SK-N-SH (cell line): ENCODE data around the gene LAX1. TPM values are rescaled to one million over a fixed set of nuclear protein-coding genes. Genes with fewer than 3 reads are reported as not detected.

ENCODE experiments used
- CTCF ChIA-PET: fragments of 300-600, 350-600 bp; formaldehyde crosslinking; extraction: SDS; loops from one replicate; lab custom pipeline; 2021; lab: Yijun Ruan, JAX
- POLR2A ChIA-PET: fragments of 350-600 bp; sonication (Branson Sonifier 250); formaldehyde crosslinking; extraction: SDS; loops from one replicate; lab custom pipeline; 2020; ENCODE audit warnings: antibody characterized with exemption, inconsistent platforms; lab: Yijun Ruan, JAX
- DNase-seq: peaks from one replicate; pipeline ENCODE4 v3.0.0; 2012
- H2AFZ ChIP-seq: fragments of 200-600 bp; sonication (generic); 2 replicates; pipeline ENCODE4 v1.8.1; 2016; ENCODE audit warnings: antibody characterized with exemption, mild to moderate bottlenecking, low read depth
- H3F3A ChIP-seq: fragments of 200-600 bp; sonication (generic); replicated peaks from 2 replicates; pipeline ENCODE3; 2016; ENCODE audit warnings: antibody characterized with exemption, mild to moderate bottlenecking; ENCODE audit not compliant: insufficient read depth
- H3K27ac ChIP-seq, 2 experiments: fragments of 200-500 bp in 1 of 2; fragments of 200-600 bp in 1 of 2; sonication (Bioruptor generic) in 1 of 2; sonication (generic), shearing (Covaris generic) in 1 of 2; 2 replicates each; pipeline versions ENCODE4 v1.5.1 to v1.6.1; 2014 to 2016; ENCODE audit warnings: low read depth in 2 of 2, inconsistent platforms in 1 of 2, low read length in 1 of 2, mild to moderate bottlenecking in 1 of 2, mixed read lengths in 1 of 2
- H3K27me3 ChIP-seq: fragments of 200-600 bp; sonication (generic), shearing (Covaris generic); 2 replicates; pipeline ENCODE4 v1.6.1; 2016; ENCODE audit warnings: mixed run types; ENCODE audit not compliant: insufficient read depth
- H3K36me3 ChIP-seq, 2 experiments: fragments of 200-500 bp in 1 of 2; fragments of 200-600 bp in 1 of 2; sonication (Bioruptor generic) in 1 of 2; sonication (generic) in 1 of 2; replicated peaks in 1 of 2; 2 replicates each; pipeline versions ENCODE3 to v1.5.1; 2014 to 2016; ENCODE audit warnings: low read length in 1 of 2, mild to moderate bottlenecking in 1 of 2; ENCODE audit not compliant: insufficient read depth in 2 of 2, control insufficient read depth in 1 of 2
- H3K4me1 ChIP-seq, 2 experiments: fragments of 200-500 bp in 1 of 2; fragments of 200-600 bp in 1 of 2; sonication (Bioruptor generic) in 1 of 2; sonication (generic), shearing (Covaris generic) in 1 of 2; 2 replicates each; pipeline versions ENCODE4 v1.5.1 to v1.6.1; 2014 to 2016; ENCODE audit warnings: low read depth in 1 of 2, low read length in 1 of 2, mixed run types in 1 of 2; ENCODE audit not compliant: insufficient read depth in 2 of 2, control insufficient read depth in 1 of 2
- H3K4me2 ChIP-seq: fragments of 200-600 bp; sonication (generic), shearing (Covaris generic); 2 replicates; pipeline ENCODE4 v1.6.1; 2017; ENCODE audit warnings: mixed run types
- H3K4me3 ChIP-seq, 2 experiments: fragments of 200-500 bp in 1 of 2; fragments of 200-600 bp in 1 of 2; sonication (Bioruptor generic) in 1 of 2; sonication (generic), shearing (Covaris generic) in 1 of 2; 2 replicates each; pipeline versions ENCODE4 v1.5.1 to v1.8.1; 2014 to 2016; ENCODE audit warnings: low read depth in 2 of 2, inconsistent platforms in 1 of 2, low read length in 1 of 2, mild to moderate bottlenecking in 1 of 2, mixed read lengths in 1 of 2, moderate library complexity in 1 of 2
- H3K79me2 ChIP-seq: fragments of 200-600 bp; sonication (generic); 2 replicates; pipeline ENCODE4 v1.8.1; 2017; ENCODE audit warnings: mild to moderate bottlenecking; ENCODE audit not compliant: insufficient read depth
- H3K9ac ChIP-seq: fragments of 200-600 bp; sonication (generic); 2 replicates; pipeline ENCODE4 v1.6.1; 2017; ENCODE audit warnings: mixed run types
- H3K9me2 ChIP-seq: fragments of 200-600 bp; sonication (generic); 2 replicates; pipeline ENCODE4 v1.6.1; 2017; ENCODE audit warnings: mixed run types
- H3K9me3 ChIP-seq: fragments of 200-600 bp; sonication (generic); 2 replicates; pipeline ENCODE4 v1.6.1; 2017; ENCODE audit warnings: mixed run types, mild to moderate bottlenecking, moderate library complexity
- H4K20me1 ChIP-seq: fragments of 200-600 bp; sonication (generic); 2 replicates; pipeline ENCODE4 v1.6.1; 2017; ENCODE audit warnings: mild to moderate bottlenecking, mixed run types; ENCODE audit not compliant: insufficient read depth
- EP300 ChIP-seq, 2 experiments: IDR thresholded peaks; 2 replicates each; pipeline versions ENCODE4 v1.4.0 to v1.6.1; 2012; ENCODE audit warnings: borderline replicate concordance in 1 of 2, low read depth in 1 of 2, low read length in 1 of 2
- FOXM1 ChIP-seq: IDR thresholded peaks from 2 replicates; pipeline ENCODE4 v1.4.0; 2012; ENCODE audit warnings: low read depth, mild to moderate bottlenecking
- GABPA ChIP-seq: IDR thresholded peaks from 2 replicates; pipeline ENCODE4 v1.4.0; 2012; ENCODE audit warnings: low read depth, mild to moderate bottlenecking
- MAX ChIP-seq: IDR thresholded peaks from 2 replicates; pipeline ENCODE4 v1.4.0; 2012; ENCODE audit warnings: low read depth
- MEF2A ChIP-seq: IDR thresholded peaks from 2 replicates; pipeline ENCODE4 v1.4.0; 2012; ENCODE audit warnings: low read depth, borderline replicate concordance
- PBX3 ChIP-seq: IDR thresholded peaks from 2 replicates; pipeline ENCODE4; 2012
- RCOR1 ChIP-seq: fragments of 150-350 bp; IDR thresholded peaks from 2 replicates; pipeline ENCODE4 v1.6.1; 2017; ENCODE audit warnings: antibody characterized with exemption, low read length
- REST ChIP-seq: IDR thresholded peaks from 2 replicates; pipeline ENCODE4 v1.6.1; 2012; ENCODE audit warnings: mild to moderate bottlenecking, low read depth, low read length, moderate library complexity
- SIN3A ChIP-seq: IDR thresholded peaks from 2 replicates; pipeline ENCODE4 v1.6.1; 2012; ENCODE audit warnings: low read depth, mild to moderate bottlenecking, low read length, moderate library complexity, borderline replicate concordance
- TAF1 ChIP-seq: IDR thresholded peaks from 2 replicates; pipeline ENCODE4 v1.6.1; 2012; ENCODE audit warnings: low read depth, mild to moderate bottlenecking, low read length, moderate library complexity, borderline replicate concordance
- TEAD4 ChIP-seq: IDR thresholded peaks from 2 replicates; pipeline ENCODE4 v1.4.0; 2012; ENCODE audit warnings: mild to moderate bottlenecking, borderline replicate concordance; ENCODE audit not compliant: insufficient read depth
- ZBTB33 ChIP-seq: IDR thresholded peaks from 2 replicates; pipeline ENCODE4 v1.4.0; 2012; ENCODE audit warnings: low read depth, borderline replicate concordance
- WGBS: methylation state at CpG from one replicate; pipeline ENCODE4 v1.1.6; 2017; ENCODE audit warnings: low lambda C conversion rate; 5-methylcytosine and 5-hydroxymethylcytosine counted together
- polyA plus RNA-seq, 3 experiments: library from polyadenylated mRNA; depleted of rRNA; stranded (reverse); fragments of >200 nt; gene quantifications; 2 replicates each; pipeline ENCODE4 v1.2.3, GENCODE V29; 2012

Gene LAX1
- polyA plus RNA-seq, 1 of the 3 experiments (the other 2 are of a cell fraction) = 0.03 TPM

GRCh38 chr1:203789966-203790365, 25.0 kb downstream of the LAX1 start:
- H3K4me1 ChIP-seq = no peaks in the 10 kb centered on the region
- no peaks in the 10 kb centered on the region for H3K27me3 ChIP-seq
- ChIA-PET CTCF (no interaction called here), POLR2A (no interaction called here)
- no peaks in the 10 kb centered on the region for H4K20me1 ChIP-seq
- peaks cover 11% of the 10 kb centered on the region for H3F3A ChIP-seq
- 94% methylated on average over 2 of the region's 3 CpGs for WGBS
- no peaks in the 10 kb centered on the region for H3K36me3 ChIP-seq
- no peak for TF ChIP-seq REST
- TF ChIP-seq TAF1 = no peak
- no peak for TF ChIP-seq ZBTB33
- no peak for TF ChIP-seq EP300 (IDR thresholded peaks at IDR 0.05; ENCODE audit: borderline replicate concordance in 1 of 2, low read depth in 1 of 2, low read length in 1 of 2)
- TF ChIP-seq GABPA = no peak
- no peak overlapping the region for H3K4me2 ChIP-seq
- H3K79me2 ChIP-seq = no peaks in the 10 kb centered on the region
- no peak for DNase-seq
- no peak overlapping the region for H3K9ac ChIP-seq
- H3K4me3 ChIP-seq = no peak overlapping the region
- H3K9me3 ChIP-seq = no peaks in the 10 kb centered on the region
- no peak overlapping the region for H2AFZ ChIP-seq
- H3K27ac ChIP-seq = no peak overlapping the region
- H3K9me2 ChIP-seq = no peaks in the 10 kb centered on the region

- no peaks in the 10 kb centered on the region for H3K4me1 ChIP-seq
- H3K27ac ChIP-seq = no peak overlapping the region
- no peak for DNase-seq
- no peak overlapping the region for H3K4me2 ChIP-seq
- H3K9ac ChIP-seq = no peak overlapping the region
- peaks cover 6% of the 10 kb centered on the region for H3K79me2 ChIP-seq
- peaks cover 0 to 3% of the 10 kb centered on the region in 2 experiments for H3K36me3 ChIP-seq
- TF ChIP-seq MEF2A = no peak
- TF ChIP-seq RCOR1 = no peak
- TF ChIP-seq TEAD4 = no peak
- no peak for TF ChIP-seq FOXM1
- no peak for TF ChIP-seq PBX3
- no peak for TF ChIP-seq REST
- no peak for TF ChIP-seq MAX
- no peak for TF ChIP-seq SIN3A
- no peaks in the 10 kb centered on the region for H3K27me3 ChIP-seq
- H3F3A ChIP-seq = peaks cover 14% of the 10 kb centered on the region
- no peaks in the 10 kb centered on the region for H3K9me3 ChIP-seq
- ChIA-PET POLR2A (interaction anchor here (0.6 kb wide), 1 partner anchor 15 kb away, joined by 3 read pairs; no protein-coding TSS in a partner anchor), CTCF (no interaction called here)
- 66% methylated on average over 3 of the region's 3 CpGs for whole genome bisulfite sequencing
- no peak overlapping the region for H2AFZ ChIP-seq
- no peaks in the 10 kb centered on the region for H3K9me2 ChIP-seq
- peaks cover 2% of the 10 kb centered on the region; the same call in 1 of the 2 replicates for H4K20me1 ChIP-seq
- H3K4me3 ChIP-seq = no peak overlapping the region
Measured at GRCh38 chr1:203791498-203791897, 26.5 kb downstream of the LAX1 start.
